PC-3 (cell line): ENCODE data around the gene BABAM1.

Source experiments
- EZH2 ChIP-seq: fragments of 300-600 bp; sonication (generic); IDR thresholded peaks from one replicate; pipeline ENCODE4 v1.6.1; 2017; ENCODE audit warnings: antibody characterized with exemption, mild to moderate bottlenecking, low read length; ENCODE audit not compliant: unreplicated experiment
- TF ChIP-seq, protein P1 (sequence below): fragments of 300-600 bp; sonication (generic); conservative IDR thresholded peaks from 2 replicates; pipeline ENCODE4 v1.5.1; 2017; ENCODE audit warnings: antibody characterized with exemption, low read depth, mild to moderate bottlenecking, low read length

DNA sequence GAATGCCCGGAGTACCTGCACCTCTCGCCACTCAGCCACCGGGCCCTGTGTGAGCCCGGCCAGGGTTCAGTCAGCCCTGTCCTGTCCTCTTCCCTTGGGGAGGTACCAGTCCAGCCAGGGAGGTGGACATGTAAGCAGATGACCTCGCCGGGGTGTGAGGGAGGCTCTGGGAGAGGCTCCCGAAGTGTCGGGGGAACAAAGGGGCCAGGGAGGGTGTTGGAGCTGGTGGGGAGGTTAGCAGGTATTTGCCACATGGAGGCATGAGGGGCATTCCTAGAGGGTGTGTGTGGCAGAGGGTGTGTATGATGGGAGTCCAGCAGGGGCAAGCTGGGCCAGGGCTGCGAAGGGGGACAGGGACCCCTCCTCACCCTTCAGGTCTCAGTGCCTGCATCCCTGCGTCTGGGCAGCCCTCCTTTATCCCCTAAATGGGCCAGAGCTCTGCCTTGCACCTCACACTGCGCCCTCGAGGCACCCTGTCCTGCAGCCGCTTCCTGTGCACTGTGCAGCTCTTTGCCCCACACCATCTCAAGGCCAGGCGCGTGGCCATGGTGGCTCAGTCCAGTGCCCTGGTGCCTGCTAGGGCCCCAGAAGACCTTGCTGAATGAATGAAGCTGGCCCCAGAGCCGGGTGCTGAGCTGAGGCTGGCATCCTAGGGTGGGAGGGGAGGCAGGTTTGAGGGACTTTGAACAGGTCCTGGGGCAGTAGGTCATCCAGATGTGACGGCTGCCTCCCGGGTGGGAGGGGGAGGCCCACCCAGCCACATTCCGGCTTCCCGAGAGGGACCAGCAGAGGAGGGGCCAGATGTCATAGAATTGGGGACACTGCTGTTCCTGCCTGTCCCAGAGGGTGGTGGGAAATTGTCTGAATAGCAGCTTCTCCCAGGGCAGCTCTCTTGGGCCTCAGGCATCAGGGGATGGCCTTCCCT lies 45.2 kb downstream of the BABAM1 start:
- TF ChIP-seq, protein P1, sequence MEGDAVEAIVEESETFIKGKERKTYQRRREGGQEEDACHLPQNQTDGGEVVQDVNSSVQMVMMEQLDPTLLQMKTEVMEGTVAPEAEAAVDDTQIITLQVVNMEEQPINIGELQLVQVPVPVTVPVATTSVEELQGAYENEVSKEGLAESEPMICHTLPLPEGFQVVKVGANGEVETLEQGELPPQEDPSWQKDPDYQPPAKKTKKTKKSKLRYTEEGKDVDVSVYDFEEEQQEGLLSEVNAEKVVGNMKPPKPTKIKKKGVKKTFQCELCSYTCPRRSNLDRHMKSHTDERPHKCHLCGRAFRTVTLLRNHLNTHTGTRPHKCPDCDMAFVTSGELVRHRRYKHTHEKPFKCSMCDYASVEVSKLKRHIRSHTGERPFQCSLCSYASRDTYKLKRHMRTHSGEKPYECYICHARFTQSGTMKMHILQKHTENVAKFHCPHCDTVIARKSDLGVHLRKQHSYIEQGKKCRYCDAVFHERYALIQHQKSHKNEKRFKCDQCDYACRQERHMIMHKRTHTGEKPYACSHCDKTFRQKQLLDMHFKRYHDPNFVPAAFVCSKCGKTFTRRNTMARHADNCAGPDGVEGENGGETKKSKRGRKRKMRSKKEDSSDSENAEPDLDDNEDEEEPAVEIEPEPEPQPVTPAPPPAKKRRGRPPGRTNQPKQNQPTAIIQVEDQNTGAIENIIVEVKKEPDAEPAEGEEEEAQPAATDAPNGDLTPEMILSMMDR: no peak
- no peak for TF ChIP-seq EZH2
